Keratinocyte (primary cell): ENCODE measurements around the gene ZNF316.

ENCODE experiments used
- EZH2 ChIP-seq: IDR thresholded peaks from one replicate; pipeline ENCODE4 v1.6.1; 2012; ENCODE audit warnings: inconsistent platforms, mild to moderate bottlenecking, low read length, moderate library complexity
- TF ChIP-seq, protein P1 (sequence below), 3 experiments: IDR thresholded peaks in 1 of 3; conservative IDR thresholded peaks in 1 of 3; optimal IDR thresholded peaks in 1 of 3; 2 replicates in 2 of 3; 3 replicates in 1 of 3; pipeline versions ENCODE3 to v1.5.1; 2011; ENCODE audit warnings: low read length in 3 of 3, mild to moderate bottlenecking in 3 of 3, moderate library complexity in 2 of 3, control low read depth in 1 of 3, inconsistent platforms in 1 of 3; ENCODE audit not compliant: insufficient read depth in 2 of 3; ENCODE audit errors: extremely low read depth in 1 of 3

DNA sequence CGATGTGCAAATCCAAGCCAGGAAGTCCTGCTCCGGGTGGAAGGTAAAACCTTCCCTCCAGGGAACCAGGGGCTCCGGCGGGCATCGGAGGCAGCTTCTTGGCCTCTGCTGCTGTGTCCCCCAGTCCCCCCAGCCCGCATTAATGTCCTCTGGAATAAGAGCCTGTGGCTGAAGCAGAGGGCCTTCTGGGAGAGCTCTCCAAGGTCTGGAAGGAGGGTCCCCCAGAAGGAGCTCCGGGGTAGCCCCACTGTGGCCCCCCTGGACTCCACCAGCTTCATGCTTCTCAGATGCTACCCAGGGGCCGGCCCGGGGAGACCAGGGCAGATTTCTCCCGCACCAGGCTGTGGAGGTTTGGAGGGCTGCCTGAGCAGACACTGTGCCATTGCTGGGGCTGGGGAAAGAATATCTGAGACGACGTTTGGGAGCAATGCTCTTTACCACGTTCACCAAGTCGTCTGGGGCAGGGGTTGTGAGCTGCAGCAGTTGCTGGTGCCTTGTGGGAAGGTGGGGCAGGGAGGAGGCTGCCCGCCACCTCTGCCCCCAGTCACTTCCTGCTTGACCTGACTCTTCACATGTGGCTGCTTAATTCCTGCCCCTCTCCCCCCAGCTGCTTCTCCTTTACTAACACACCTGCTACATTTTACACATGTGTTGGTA is 13.4 kb upstream of the ZNF316 start:
- TF ChIP-seq, protein P1, sequence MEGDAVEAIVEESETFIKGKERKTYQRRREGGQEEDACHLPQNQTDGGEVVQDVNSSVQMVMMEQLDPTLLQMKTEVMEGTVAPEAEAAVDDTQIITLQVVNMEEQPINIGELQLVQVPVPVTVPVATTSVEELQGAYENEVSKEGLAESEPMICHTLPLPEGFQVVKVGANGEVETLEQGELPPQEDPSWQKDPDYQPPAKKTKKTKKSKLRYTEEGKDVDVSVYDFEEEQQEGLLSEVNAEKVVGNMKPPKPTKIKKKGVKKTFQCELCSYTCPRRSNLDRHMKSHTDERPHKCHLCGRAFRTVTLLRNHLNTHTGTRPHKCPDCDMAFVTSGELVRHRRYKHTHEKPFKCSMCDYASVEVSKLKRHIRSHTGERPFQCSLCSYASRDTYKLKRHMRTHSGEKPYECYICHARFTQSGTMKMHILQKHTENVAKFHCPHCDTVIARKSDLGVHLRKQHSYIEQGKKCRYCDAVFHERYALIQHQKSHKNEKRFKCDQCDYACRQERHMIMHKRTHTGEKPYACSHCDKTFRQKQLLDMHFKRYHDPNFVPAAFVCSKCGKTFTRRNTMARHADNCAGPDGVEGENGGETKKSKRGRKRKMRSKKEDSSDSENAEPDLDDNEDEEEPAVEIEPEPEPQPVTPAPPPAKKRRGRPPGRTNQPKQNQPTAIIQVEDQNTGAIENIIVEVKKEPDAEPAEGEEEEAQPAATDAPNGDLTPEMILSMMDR (optimal IDR thresholded peaks at IDR 0.05 in 1 of 3, IDR thresholded peaks at IDR 0.05 in 1 of 3, conservative IDR thresholded peaks at IDR 0.05 in 1 of 3; ENCODE audit: extremely low read depth in 1 of 3, insufficient read depth in 2 of 3, low read length in 3 of 3), result no peak
- no peak for TF ChIP-seq EZH2
